GM12892 (cell line): ENCODE results near the gene CHAC1.
"Not testable (repeated sequence)": the region's sequence is repeated elsewhere in the genome, so short reads cannot be mapped to it uniquely, and the experiment has no call there.

ENCODE experiments used
- DNase-seq: peaks from one replicate; pipeline ENCODE4 v3.0.0; 2011; ENCODE audit not compliant: insufficient read length
- FAIRE-seq: peaks from 2 replicates; lab custom pipeline; 2011; peaks lifted over from hg19 to GRCh38; lab: Jason Lieb, UNC
- POLR2A ChIP-seq: IDR thresholded peaks from 2 replicates; pipeline ENCODE4 v1.6.1; 2011; ENCODE audit warnings: low read depth, low read length, control low read depth
- POLR2AphosphoS5 ChIP-seq: IDR thresholded peaks from 2 replicates; pipeline ENCODE4 v1.6.1; 2011; ENCODE audit warnings: low read depth, low read length, control low read depth
- TAF1 ChIP-seq: IDR thresholded peaks from 2 replicates; pipeline ENCODE4 v1.6.1; 2011; ENCODE audit warnings: low read depth, mild to moderate bottlenecking, control low read depth, low read length, borderline replicate concordance

The CHAC1 gene

DNA sequence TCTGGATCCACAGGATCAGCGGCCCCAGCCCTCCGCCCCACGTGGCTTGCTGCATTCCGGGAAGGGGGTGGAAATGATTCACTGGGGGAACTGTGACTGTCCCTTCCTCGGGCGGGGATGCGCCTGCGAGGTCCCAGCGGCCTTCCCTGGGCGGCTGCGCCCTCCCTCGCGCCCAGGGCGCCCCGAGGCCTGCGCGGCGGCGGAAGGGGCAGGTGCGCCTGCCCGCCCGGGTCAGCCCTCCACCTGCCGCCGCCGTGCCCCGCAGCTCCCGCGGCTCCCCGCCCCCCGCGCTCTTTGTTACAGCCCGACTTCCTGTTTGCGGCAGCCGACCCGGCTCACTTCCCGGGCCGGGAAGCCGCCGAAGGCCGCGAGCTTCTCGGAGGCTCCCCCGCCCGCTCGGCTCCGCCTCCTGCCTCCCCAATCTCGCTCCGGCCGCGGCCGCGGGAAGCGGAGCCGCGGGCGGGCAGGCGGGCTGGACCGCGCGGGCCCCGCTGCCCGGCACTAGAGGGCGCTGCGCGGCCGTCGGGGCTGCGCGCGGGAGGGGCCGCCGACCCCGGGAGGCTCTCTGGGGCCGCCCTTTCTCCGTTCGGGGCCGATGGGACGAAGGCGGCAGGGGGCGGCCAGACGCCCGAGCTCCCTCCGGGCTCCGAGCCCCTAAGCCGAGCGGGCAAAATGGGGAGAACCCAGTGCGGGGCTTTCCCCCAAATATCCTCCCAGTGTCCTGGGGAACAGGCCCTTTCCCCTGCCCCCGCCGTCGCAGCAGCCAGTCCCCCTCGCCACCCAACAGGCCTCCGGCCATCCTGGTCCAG is 11.5 kb upstream of the CHAC1 start:
- FAIRE-seq (no peak), DNase-seq (peak; percentile 92)
- TF ChIP-seq POLR2A, result peak; percentile 70; the same call in 1 of the 2 replicates
- TF ChIP-seq TAF1, result no peak

DNA sequence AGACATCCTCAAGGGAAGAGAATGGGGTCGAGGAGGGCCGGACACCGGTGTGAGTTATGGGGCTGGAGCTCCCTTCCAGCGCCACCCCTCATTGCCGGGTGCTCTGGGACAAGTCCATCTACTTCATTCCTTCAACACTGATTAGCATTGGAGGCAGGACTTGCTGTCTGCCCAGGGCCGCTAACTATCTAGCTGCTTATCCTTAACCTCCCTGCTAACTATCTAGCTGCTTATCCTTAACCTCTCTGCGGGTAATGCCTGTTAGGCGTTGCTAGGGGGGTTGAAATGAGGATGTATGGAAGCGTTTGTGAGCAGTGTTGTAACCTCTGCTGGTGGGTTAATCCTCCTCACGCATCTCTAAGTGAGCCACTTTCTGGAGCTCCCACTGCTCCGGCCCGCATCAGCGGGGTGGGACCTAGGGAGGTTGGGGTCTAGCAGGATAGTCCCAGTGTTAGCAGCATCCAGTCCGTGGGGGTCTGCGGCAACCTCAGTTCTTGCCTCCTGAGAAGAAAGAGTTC is 10.9 kb upstream of the CHAC1 start:
- peak; percentile 87 for FAIRE-seq

DNA sequence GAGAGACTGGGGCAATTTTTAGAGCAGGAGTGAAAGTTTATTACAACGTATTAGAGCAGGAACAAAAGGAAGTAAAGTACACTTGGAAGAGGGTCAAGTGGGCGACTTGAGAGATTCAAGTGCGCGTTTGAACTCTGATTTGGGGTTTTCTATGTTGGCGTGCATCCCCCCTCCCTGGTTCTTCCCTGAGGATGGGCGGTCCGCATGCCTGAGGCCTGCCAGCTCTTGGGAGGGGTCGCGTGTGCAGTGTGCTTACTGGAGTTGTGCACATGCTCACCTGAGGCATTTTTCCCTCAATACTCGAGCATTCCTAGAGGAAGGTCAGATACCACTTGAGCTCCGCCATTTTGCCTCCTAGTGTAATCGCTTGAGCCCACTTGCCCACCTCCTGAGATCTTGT is 10.4 kb upstream of the CHAC1 start:
- DNase-seq (no peak), FAIRE-seq (no peak)
- TF ChIP-seq POLR2AphosphoS5 (no peak), POLR2A (no peak), TAF1 (no peak)

More for the DNA sequence above, 10.9 kb upstream of the CHAC1 start:
- TF ChIP-seq POLR2AphosphoS5 (no peak), TAF1 (no peak), POLR2A (no peak)
- no peak for DNase-seq

DNA sequence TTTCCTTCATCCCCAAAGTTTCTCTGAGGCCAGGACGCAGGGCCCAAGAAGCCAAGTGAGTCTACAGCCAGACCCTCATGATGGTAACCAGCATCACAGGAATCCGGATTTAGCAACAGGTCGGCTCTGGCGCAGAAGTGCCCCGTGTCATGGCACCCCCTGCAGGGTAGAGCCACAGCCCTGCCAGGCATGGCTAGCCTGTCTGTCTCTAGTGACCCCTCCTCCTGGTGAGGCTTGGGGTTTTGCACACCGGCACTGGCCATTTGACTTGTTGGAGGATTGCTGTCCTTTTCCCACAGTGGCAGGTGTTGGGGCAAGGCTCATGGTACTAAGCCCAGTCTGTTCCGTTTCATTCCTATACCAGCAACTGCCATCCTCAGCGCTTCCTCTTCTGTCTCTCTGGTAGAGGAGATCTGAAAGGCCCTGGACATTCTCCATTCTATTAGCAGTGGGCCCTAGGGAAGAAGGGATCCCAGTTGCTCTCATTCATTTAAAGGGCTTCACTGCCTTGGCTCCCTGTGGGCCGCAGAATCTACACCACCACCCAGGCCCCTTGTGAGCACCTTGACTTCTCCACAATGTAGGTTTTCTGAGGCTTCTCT is 9.4 kb upstream of the CHAC1 start:
- FAIRE-seq (no peak), DNase-seq (no peak)
- TF ChIP-seq TAF1, result no peak
- no peak for TF ChIP-seq POLR2AphosphoS5
- no peak for TF ChIP-seq POLR2A

DNA sequence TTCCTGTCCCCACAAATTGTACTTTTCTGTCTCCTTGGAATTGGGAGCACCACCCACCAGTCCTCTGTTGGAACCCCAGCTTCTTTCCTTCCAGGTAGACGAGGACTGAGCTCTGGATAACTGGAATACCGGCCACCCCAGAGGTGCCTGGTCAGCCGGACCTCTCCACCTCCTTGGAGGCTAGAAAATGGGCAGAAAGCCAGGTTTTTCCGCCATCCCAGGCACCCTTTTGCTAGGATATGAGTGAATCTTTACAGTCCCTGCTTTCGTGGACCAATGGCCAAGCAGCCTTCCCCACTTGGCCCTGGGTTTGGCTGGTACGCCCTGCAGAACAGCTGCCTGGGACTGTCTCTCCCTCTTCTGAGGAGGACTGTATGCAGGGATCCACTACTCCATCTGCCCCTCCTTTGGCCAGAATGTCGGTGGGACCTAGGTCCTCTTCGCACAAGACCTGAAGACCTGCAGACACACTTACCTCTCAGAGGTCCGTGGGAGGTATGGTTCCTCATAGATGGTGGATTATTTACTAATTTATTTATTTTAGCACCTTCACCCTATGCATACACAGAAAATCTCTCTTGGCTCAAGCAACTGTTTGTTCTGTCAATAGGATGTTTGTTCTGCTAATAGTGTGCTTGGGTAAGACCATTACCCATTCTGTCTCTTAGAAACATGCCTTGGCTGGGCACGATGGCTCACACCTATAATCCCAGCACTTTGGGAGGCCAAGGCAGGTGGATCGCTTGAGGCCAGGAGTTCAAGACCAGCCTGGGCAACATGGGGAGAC is 8.6 kb upstream of the CHAC1 start:
- FAIRE-seq (no peak), DNase-seq (no peak)
- no peak for TF ChIP-seq POLR2AphosphoS5
- TF ChIP-seq POLR2A, result no peak
- no peak for TF ChIP-seq TAF1

DNA sequence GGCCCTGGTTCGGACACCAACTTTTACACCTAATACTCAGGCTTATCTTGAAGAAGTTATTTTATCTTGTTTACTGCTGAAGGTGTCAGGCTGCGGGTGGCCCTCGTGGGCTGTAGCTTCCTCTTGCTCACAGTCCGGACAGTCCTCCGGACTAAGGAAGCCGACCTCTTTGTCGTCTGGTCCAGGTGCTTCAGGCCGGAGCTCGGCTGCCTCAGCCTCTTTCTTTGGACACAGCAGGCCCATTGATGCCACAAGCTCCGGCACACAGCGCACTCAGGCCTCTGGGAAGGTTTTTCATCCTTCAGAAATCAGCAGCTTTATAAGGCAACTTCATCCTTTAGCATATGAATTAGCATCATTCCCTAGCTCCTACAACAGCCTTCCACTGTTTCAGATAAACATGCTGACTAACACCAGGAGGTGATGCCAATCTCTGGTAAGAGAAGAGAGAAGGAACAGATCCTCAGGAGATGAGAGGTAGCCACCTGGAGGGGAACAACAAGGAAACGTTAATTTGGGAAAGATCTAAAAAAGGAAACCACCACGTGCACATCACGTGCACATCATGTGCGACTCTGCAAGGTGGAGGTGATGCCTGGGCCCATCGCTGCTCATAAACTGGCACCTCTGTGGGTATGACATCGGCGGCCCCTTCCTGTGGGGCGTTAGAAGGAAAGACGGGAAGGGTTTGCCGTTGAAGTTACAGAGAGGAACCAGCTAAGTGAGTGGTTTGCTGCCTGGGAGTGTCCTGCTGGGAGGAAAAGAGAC is 4.4 kb upstream of the CHAC1 start:
- FAIRE-seq (no peak), DNase-seq (no peak)
- TF ChIP-seq TAF1 (no peak), POLR2AphosphoS5 (no peak), POLR2A (no peak)

DNA sequence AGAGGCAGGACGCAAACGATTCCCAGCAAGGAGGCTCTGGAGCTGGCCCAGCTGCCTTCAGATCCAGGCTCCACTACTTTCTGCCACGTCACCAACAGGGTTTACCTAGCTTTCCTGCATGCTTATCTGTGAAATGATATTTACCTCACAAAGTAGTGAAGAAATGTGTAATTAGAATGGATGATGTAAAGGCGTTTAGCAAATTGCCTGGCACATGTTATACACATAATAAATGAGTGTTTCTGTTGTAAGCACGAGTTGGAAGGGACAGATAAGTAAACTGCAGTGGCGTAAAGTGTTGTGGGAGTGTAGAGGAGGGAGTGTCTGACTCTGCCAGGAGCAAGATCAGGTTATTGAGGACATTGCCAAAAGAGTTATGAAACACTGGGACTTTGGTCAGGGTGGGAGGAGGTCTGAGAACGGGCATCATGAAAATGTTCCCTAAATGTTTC is 3.5 kb upstream of the CHAC1 start:
- no peak for TF ChIP-seq TAF1
- no peak for TF ChIP-seq POLR2A
- TF ChIP-seq POLR2AphosphoS5, result no peak
- no peak for DNase-seq
- no peak for FAIRE-seq

DNA sequence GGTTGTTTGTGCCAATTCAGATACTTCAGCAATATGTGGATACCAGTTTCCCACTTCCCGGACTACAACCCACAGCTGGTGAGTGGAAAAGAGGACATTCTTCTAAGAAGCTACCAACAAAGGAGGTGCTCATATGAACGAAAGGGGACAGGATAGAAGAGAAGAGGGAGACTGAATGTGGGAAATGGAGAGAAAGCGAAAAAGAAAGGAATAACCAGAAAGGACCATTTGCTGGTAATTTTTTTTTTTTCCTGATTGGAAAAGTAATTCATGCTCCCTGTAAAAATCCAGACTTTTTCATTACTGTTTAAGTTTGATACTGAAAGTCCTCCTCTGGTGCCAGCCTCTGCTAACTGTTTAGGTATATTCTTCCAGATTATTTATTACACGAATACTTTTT is 1.5 kb upstream of the CHAC1 start:
- FAIRE-seq (no peak), DNase-seq (no peak)
- TF ChIP-seq POLR2A (no peak), POLR2AphosphoS5 (no peak), TAF1 (no peak)

DNA sequence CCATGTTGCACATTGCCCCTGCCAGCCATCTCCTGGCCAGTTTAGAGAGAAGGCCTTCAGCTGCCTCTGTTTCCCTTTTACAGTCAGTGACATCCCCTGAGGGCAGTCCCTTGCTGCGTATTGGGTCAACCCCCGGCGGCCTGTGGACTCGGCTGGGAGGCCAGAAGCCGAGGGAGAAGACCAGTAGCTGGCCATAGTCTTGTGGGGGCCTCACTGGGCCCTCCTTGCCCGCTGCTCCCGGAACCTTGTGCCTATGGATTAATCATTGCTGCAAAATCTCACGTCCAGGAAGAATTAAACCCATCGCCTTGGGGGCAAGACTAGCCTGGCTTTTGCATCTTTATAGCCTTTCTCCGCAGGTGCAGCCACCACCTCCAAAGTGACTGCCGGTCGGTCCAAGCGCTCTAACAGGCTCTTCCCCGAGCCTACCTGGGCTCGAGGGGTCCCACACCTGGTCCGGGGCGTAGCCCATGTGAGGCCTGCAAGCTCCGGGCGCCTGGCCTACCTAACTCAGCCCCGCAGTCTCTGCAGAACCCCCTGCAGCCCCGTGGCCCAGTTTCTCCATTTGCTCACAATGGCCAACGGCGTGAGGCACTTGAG is 870 bp upstream of the CHAC1 start:
- TF ChIP-seq TAF1 (no peak), POLR2AphosphoS5 (no peak), POLR2A (no peak)
- DNase-seq (no peak), FAIRE-seq (no peak)

DNA sequence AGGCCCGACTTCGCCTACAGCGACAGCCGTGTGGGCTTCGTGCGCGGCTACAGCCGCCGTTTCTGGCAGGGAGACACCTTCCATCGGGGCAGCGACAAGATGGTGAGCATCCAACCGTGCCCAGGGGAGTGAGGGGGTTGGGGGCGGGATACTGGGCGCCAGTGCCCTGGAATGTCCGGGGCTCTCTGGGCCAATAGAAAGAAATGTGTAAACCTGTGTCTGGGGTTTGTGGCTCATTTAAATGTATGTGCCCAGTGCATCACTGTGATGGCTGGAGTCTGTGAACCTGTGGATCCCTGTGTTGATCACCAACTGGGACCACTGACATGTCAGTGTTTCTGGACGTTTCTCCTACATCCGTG is 423 bp downstream of the CHAC1 start:
- DNase-seq (no peak), FAIRE-seq (no peak)
- no peak for TF ChIP-seq TAF1
- no peak for TF ChIP-seq POLR2A
- no peak for TF ChIP-seq POLR2AphosphoS5

DNA sequence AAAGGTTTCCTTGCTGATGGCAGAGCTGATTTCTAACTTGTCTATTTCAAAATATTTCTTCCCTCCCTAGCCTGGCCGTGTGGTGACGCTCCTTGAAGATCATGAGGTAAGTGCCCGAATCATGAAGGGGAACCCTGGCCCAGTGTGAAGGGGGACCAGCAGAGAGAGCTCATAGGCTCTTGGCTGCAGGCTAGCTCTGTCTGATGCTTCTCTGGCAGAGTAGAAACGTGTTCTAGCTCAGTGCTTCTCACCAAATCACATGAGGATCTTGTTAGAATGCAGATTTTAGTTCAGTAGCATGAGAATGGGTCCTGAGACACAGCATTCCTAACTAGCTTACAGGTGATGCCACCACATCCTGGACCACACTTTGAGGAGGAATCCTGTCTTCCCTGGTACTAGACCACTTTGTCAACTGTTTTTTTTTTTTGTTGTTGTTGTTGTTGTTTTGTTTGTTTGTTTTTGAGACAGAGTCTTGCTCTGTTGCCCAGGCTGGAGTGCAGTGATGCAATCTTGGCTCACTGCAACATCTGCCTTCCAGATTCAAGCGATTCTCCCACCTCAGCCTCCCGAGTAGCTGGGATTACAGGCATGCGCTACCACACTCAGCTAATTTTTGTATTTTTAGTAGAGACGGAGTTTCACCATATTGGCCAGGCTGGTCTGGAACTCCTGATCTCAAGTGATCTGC is 1.0 kb downstream of the CHAC1 start:
- peak; percentile 5 for FAIRE-seq
- DNase-seq, result not testable (repeated sequence)
